Aorta (tissue), 5 donors: ENCODE results near the gene SPC25. TPM values are rescaled to one million over a fixed set of nuclear protein-coding genes. Genes with fewer than 3 reads are reported as not detected.
A peak's percentile ranks its signal among the peaks of the same experiment; 100 is the strongest.
"Not testable (repeated sequence)": the region's sequence is repeated elsewhere in the genome, so short reads cannot be mapped to it uniquely, and the experiment has no call there.

Experiments
- ATAC-seq: fragments of 200-7000 bp; cut with Tn5 transposase; one replicate; pipeline ENCODE4 v1.9.1; 2022; ENCODE audit warnings: moderate library complexity; ENCODE audit not compliant: low FRiP score
- DNase-seq, 2 donors: peaks; one replicate each; pipeline ENCODE4 v3.0.0-alpha.2; 2020
- H3K27ac ChIP-seq, 2 donors: one replicate each; pipeline ENCODE4 v1.5.1; 2013; ENCODE audit warnings: low read length in 2 of 2, mild to moderate bottlenecking in 2 of 2, moderate library complexity in 2 of 2, control low read depth in 1 of 2, inconsistent platforms in 1 of 2, low read depth in 1 of 2
- H3K27me3 ChIP-seq, 2 donors: one replicate each; pipeline ENCODE4 v1.6.1; 2013; ENCODE audit warnings: control low read depth in 1 of 2, low read length in 1 of 2, mild to moderate bottlenecking in 1 of 2, moderate library complexity in 1 of 2; ENCODE audit not compliant: insufficient read depth in 2 of 2, control insufficient read depth in 1 of 2
- H3K36me3 ChIP-seq, 2 donors: one replicate each; pipeline ENCODE4 v1.6.1; 2013; ENCODE audit warnings: control low read depth in 1 of 2, low read length in 1 of 2, mild to moderate bottlenecking in 1 of 2; ENCODE audit not compliant: insufficient read depth in 2 of 2, control insufficient read depth in 1 of 2
- H3K4me1 ChIP-seq, 2 donors: one replicate each; pipeline ENCODE4 v1.6.1; 2013; ENCODE audit warnings: low read length in 2 of 2, control low read depth in 1 of 2, mild to moderate bottlenecking in 1 of 2, moderate library complexity in 1 of 2; ENCODE audit not compliant: insufficient read depth in 2 of 2, control insufficient read depth in 1 of 2
- H3K4me3 ChIP-seq, 2 donors: one replicate each; pipeline ENCODE4 v1.5.1; 2013; ENCODE audit warnings: low read length in 2 of 2, control low read depth in 1 of 2, mild to moderate bottlenecking in 1 of 2
- H3K9me3 ChIP-seq: one replicate; pipeline ENCODE4 v1.6.1; 2013; ENCODE audit warnings: mild to moderate bottlenecking, low read length; ENCODE audit not compliant: control insufficient read depth
- WGBS, 2 donors: extraction: QIAGEN DNeasy Blood & Tissue Kit; methylation state at CpG; one replicate each; pipeline ENCODE4 v1.1.7; 2013; 5-methylcytosine and 5-hydroxymethylcytosine counted together
- intact Hi-C, 2 donors: fragments of 100-400 bp; cut with DNase I; formaldehyde crosslinking; loops; one replicate each; pipeline versions ENCODE4 v1.14.2 to v1.15.0; 2022
- polyA plus RNA-seq, 2 donors: library from polyadenylated mRNA; stranded (reverse); fragments of 200-250 nt; gene quantifications; one replicate each; pipeline ENCODE4 v1.2.3, GENCODE V29; 2013
- total RNA-seq, 2 donors: library from RNA; stranded (reverse); fragmentation: NEBNext Ultra II Directional; extraction: Animal tissue kit (Norgen Biotek cat#: 25700); gene quantifications; one replicate each; pipeline ENCODE4 v1.2.1, GENCODE V29; 2021
- donor health status: healthy with polysubstance abuse.
- donor health status: Bipolar disorder and iron deficiency.
- donor health status: DM: no; HTN: no; CAD: no.
- donor health status: DM: no; HTN: no; CAD: no.
- donor health status: DM: yes; HTN: yes; CAD: no.

SPC25 gene
- total and polyA plus RNA-seq, 4 donors: 0.23 to 1.0 (median 0.76) TPM

- Histone ChIP-seq H3K27ac (no peak overlapping the region), H3K36me3 (no peaks in the 10 kb centered on the region), H3K9me3 (no peaks in the 10 kb centered on the region), H3K4me3 (no peak overlapping the region), H3K4me1 (no peaks in the 10 kb centered on the region), H3K27me3 (no peaks in the 10 kb centered on the region)
- intact Hi-C loops: no loop called here
- DNase-seq (no peak), ATAC-seq (no peak)
Measured at GRCh38 chr2:168894720-168895119, 4.5 kb upstream of the SPC25 start.

- no peaks in the 10 kb centered on the region for H3K36me3 ChIP-seq
- no peak for ATAC-seq
Measured at GRCh38 chr2:168894101-168894500, 3.9 kb upstream of the SPC25 start.

GRCh38 chr2:168892327-168892726 is 2.1 kb upstream of the SPC25 start:
- H3K9me3 ChIP-seq: no peaks in the 10 kb centered on the region
- DNase-seq (no peak), ATAC-seq (no peak)
- intact Hi-C loops: no loop called here
- H3K4me3 ChIP-seq: no peak overlapping the region
- H3K4me1 ChIP-seq: no peaks in the 10 kb centered on the region
- H3K27me3 ChIP-seq: no peaks in the 10 kb centered on the region
- no peaks in the 10 kb centered on the region for H3K36me3 ChIP-seq
- WGBS, 2 donors: 81 to 90% methylated on average over 3 of the region's 3 CpGs
- no peak overlapping the region for H3K27ac ChIP-seq

More at GRCh38 chr2:168894101-168894500, 3.9 kb upstream of the SPC25 start:
- no peaks in the 10 kb centered on the region for H3K4me1 ChIP-seq
- no peak for DNase-seq
- H3K4me3 ChIP-seq: no peak overlapping the region
- no peak overlapping the region for H3K27ac ChIP-seq
- WGBS, 2 donors: 92 to 97% methylated on average over 1 of the region's 1 CpG
- no peaks in the 10 kb centered on the region for H3K27me3 ChIP-seq
- H3K9me3 ChIP-seq: no peaks in the 10 kb centered on the region
- intact Hi-C loops: no loop called here

- peak; percentile 9 for ATAC-seq
- H3K9me3 ChIP-seq: no peaks in the 10 kb centered on the region
- no peak overlapping the region for H3K27ac ChIP-seq
- H3K4me1 ChIP-seq: no peaks in the 10 kb centered on the region
- H3K4me3 ChIP-seq: no peak overlapping the region
- H3K27me3 ChIP-seq: no peaks in the 10 kb centered on the region
- H3K36me3 ChIP-seq: no peaks in the 10 kb centered on the region
- 26 to 33% methylated on average over 3 of the region's 3 CpGs for WGBS, 2 donors
- intact Hi-C loops: no loop called here
- DNase-seq: no peak
Measured at GRCh38 chr2:168889635-168890005, 610 bp downstream of the SPC25 start.

- no peaks in the 10 kb centered on the region for H3K9me3 ChIP-seq
- H3K4me3 ChIP-seq: no peak overlapping the region
- no peak for DNase-seq
- H3K27ac ChIP-seq: no peak overlapping the region
- intact Hi-C loops: no loop called here
- no peak for ATAC-seq
- WGBS, 2 donors: 98 to 100% methylated on average over 1 of the region's 1 CpG
- no peaks in the 10 kb centered on the region for H3K36me3 ChIP-seq
- no peaks in the 10 kb centered on the region for H3K4me1 ChIP-seq
- H3K27me3 ChIP-seq: no peaks in the 10 kb centered on the region
Measured at GRCh38 chr2:168884975-168885374, 5.3 kb downstream of the SPC25 start.

- DNase-seq, intact Hi-C loops, H3K9me3 ChIP-seq, H3K4me1 ChIP-seq, H3K36me3 ChIP-seq, ATAC-seq, H3K27ac ChIP-seq, H3K4me3 ChIP-seq, H3K27me3 ChIP-seq: not testable (repeated sequence)
- 94 to 96% methylated on average over 12 of the region's 12 CpGs for WGBS, 2 donors
Measured at GRCh38 chr2:168882163-168882562, 8.1 kb downstream of the SPC25 start.

- Histone ChIP-seq H3K4me1 (no peaks in the 10 kb centered on the region), H3K27ac (no peak overlapping the region), H3K4me3 (no peak overlapping the region), H3K36me3 (no peaks in the 10 kb centered on the region), H3K9me3 (no peaks in the 10 kb centered on the region), H3K27me3 (no peaks in the 10 kb centered on the region)
- 85 to 89% methylated on average over 6 of the region's 6 CpGs for WGBS, 2 donors
- intact Hi-C loops: no loop called here
- no peak for DNase-seq
- no peak for ATAC-seq
Measured at GRCh38 chr2:168874368-168875054, 15.7 kb downstream of the SPC25 start.

GRCh38 chr2:168870824-168871223 is 19.4 kb downstream of the SPC25 start:
- H3K36me3 ChIP-seq, intact Hi-C loops, H3K9me3 ChIP-seq, H3K4me1 ChIP-seq, DNase-seq, H3K4me3 ChIP-seq, ATAC-seq, H3K27ac ChIP-seq, H3K27me3 ChIP-seq: not testable (repeated sequence)
- 95 to 96% methylated on average over 4 of the region's 4 CpGs for WGBS, 2 donors

- 92 to 100% methylated on average over 1 of the region's 1 CpG for WGBS, 2 donors
- H3K36me3 ChIP-seq, H3K27me3 ChIP-seq, H3K27ac ChIP-seq, H3K4me1 ChIP-seq, H3K4me3 ChIP-seq, H3K9me3 ChIP-seq, intact Hi-C loops, ATAC-seq, DNase-seq: not testable (repeated sequence)
Measured at GRCh38 chr2:168870369-168870768, 19.9 kb downstream of the SPC25 start.
